Mesodermal cell (in vitro differentiated cells): ENCODE data around the gene DPH1.
A peak's percentile ranks its signal among the peaks of the same experiment; 100 is the strongest.

ENCODE experiments used
- H3K27ac ChIP-seq: 2 replicates; pipeline ENCODE4 v1.7.0; 2013; ENCODE audit warnings: mild to moderate bottlenecking, low read depth, low read length, moderate library complexity; ENCODE audit not compliant: severe bottlenecking
- H3K36me3 ChIP-seq: 2 replicates; pipeline ENCODE4 v1.7.1; 2013; ENCODE audit warnings: mild to moderate bottlenecking, low read length, moderate library complexity; ENCODE audit not compliant: control insufficient read depth, insufficient read depth
- H3K4me1 ChIP-seq: one replicate; pipeline ENCODE4 v1.7.1; 2013; ENCODE audit warnings: mild to moderate bottlenecking, low read length; ENCODE audit not compliant: insufficient read depth, control insufficient read depth, poor library complexity, severe bottlenecking
- H3K4me3 ChIP-seq: 2 replicates; pipeline ENCODE4 v1.7.0; 2013; ENCODE audit warnings: low read length, control low read depth, mild to moderate bottlenecking; ENCODE audit not compliant: insufficient read depth, poor library complexity, severe bottlenecking; ENCODE audit errors: extremely low read depth
- H3K9me3 ChIP-seq: 2 replicates; pipeline ENCODE4 v1.7.1; 2013; ENCODE audit warnings: mild to moderate bottlenecking, low read length, moderate library complexity; ENCODE audit not compliant: control insufficient read depth
- WGBS, 2 experiments: methylation state at CpG; one replicate each; pipeline ENCODE4 v1.1.5; 2013; ENCODE audit warnings: missing lambda C conversion rate in 2 of 2; ENCODE audit not compliant: insufficient coverage in 2 of 2; 5-methylcytosine and 5-hydroxymethylcytosine counted together

The DPH1 gene

GRCh38 chr17:1995907-1996799 is 33.8 kb upstream of the DPH1 start:
- H3K36me3 ChIP-seq: no peaks in the 10 kb centered on the region
- no peaks in the 10 kb centered on the region for H3K9me3 ChIP-seq
- no peak overlapping the region for H3K4me3 ChIP-seq
- peaks cover 23% of the 10 kb centered on the region for H3K4me1 ChIP-seq
- H3K27ac ChIP-seq: peak overlapping the region; percentile 29
- 78 to 83% methylated on average over 8 of the region's 14 CpGs for WGBS, 2 experiments

- no peak overlapping the region for H3K4me3 ChIP-seq
- H3K9me3 ChIP-seq: no peaks in the 10 kb centered on the region
- H3K4me1 ChIP-seq: peaks cover 23% of the 10 kb centered on the region
- 72 to 73% methylated on average over 8 to 9 of the region's 9 CpGs for WGBS, 2 experiments
- H3K36me3 ChIP-seq: no peaks in the 10 kb centered on the region
- peak overlapping the region; percentile 29 for H3K27ac ChIP-seq
Measured at GRCh38 chr17:1996800-1997288, 33.1 kb upstream of the DPH1 start.

GRCh38 chr17:1997289-1997926 is 32.5 kb upstream of the DPH1 start:
- H3K4me1 ChIP-seq: peaks cover 23% of the 10 kb centered on the region
- H3K36me3 ChIP-seq: no peaks in the 10 kb centered on the region
- H3K27ac ChIP-seq: no peak overlapping the region
- 47 to 56% methylated on average over 15 to 17 of the region's 22 CpGs for whole genome bisulfite sequencing, 2 experiments
- H3K4me3 ChIP-seq: no peak overlapping the region
- no peaks in the 10 kb centered on the region for H3K9me3 ChIP-seq

- Histone ChIP-seq H3K4me3 (peak overlapping the region; percentile 24), H3K9me3 (no peaks in the 10 kb centered on the region), H3K4me1 (peaks cover 23% of the 10 kb centered on the region), H3K36me3 (no peaks in the 10 kb centered on the region), H3K27ac (no peak overlapping the region)
- 6 to 9% methylated on average over 50 to 80 of the region's 92 CpGs for WGBS, 2 experiments
Measured at GRCh38 chr17:1997927-1998742, 31.8 kb upstream of the DPH1 start.

- no peaks in the 10 kb centered on the region for H3K36me3 ChIP-seq
- no peak overlapping the region for H3K4me3 ChIP-seq
- 36 to 46% methylated on average over 4 to 9 of the region's 13 CpGs for WGBS, 2 experiments
- H3K9me3 ChIP-seq: no peaks in the 10 kb centered on the region
- H3K27ac ChIP-seq: peak overlapping the region; percentile 79
- H3K4me1 ChIP-seq: peaks cover 23% of the 10 kb centered on the region
Measured at GRCh38 chr17:1999557-2000251, 30.2 kb upstream of the DPH1 start.

- no peaks in the 10 kb centered on the region for H3K9me3 ChIP-seq
- no peak overlapping the region for H3K4me3 ChIP-seq
- peak overlapping the region; percentile 23 for H3K27ac ChIP-seq
- 75 to 93% methylated on average over 5 to 11 of the region's 16 CpGs for WGBS, 2 experiments
- H3K36me3 ChIP-seq: no peaks in the 10 kb centered on the region
- peaks cover 7% of the 10 kb centered on the region for H3K4me1 ChIP-seq
Measured at GRCh38 chr17:2002767-2003329, 27.1 kb upstream of the DPH1 start.

GRCh38 chr17:2003525-2003924 is 26.4 kb upstream of the DPH1 start:
- no peak overlapping the region for H3K4me3 ChIP-seq
- no peak overlapping the region for H3K27ac ChIP-seq
- WGBS, 2 experiments: 95 to 96% methylated on average over 13 of the region's 13 CpGs
- no peaks in the 10 kb centered on the region for H3K36me3 ChIP-seq
- no peaks in the 10 kb centered on the region for H3K9me3 ChIP-seq
- peaks cover 10% of the 10 kb centered on the region for H3K4me1 ChIP-seq

GRCh38 chr17:2004435-2004952 is 25.5 kb upstream of the DPH1 start:
- Histone ChIP-seq H3K4me1 (peaks cover 13% of the 10 kb centered on the region), H3K9me3 (no peaks in the 10 kb centered on the region), H3K27ac (no peak overlapping the region), H3K36me3 (no peaks in the 10 kb centered on the region), H3K4me3 (no peak overlapping the region)
- WGBS, 2 experiments: 88 to 89% methylated on average over 5 to 9 of the region's 12 CpGs

- WGBS, 2 experiments: 95 to 96% methylated on average over 14 to 15 of the region's 15 CpGs
- no peak overlapping the region for H3K27ac ChIP-seq
- no peaks in the 10 kb centered on the region for H3K36me3 ChIP-seq
- no peak overlapping the region for H3K4me3 ChIP-seq
- no peaks in the 10 kb centered on the region for H3K9me3 ChIP-seq
- H3K4me1 ChIP-seq: peaks cover 17% of the 10 kb centered on the region
Measured at GRCh38 chr17:2008332-2009126, 21.4 kb upstream of the DPH1 start.
